IMR-90 (cell line): ENCODE measurements around the gene GCC1. TPM values are rescaled to one million over a fixed set of nuclear protein-coding genes. Genes with fewer than 3 reads are reported as not detected.
A peak's percentile ranks its signal among the peaks of the same experiment; 100 is the strongest.

Experiments used
- ATAC-seq: fragments of 200-7000 bp; cut with Tn5 transposase; 2 replicates; pipeline ENCODE4 v1.9.1; 2020; ENCODE audit warnings: low read depth, mild to moderate bottlenecking, moderate library complexity
- BruUV-seq: library from RNA; stranded (reverse); fragments of 400-500 nt; replicated peaks from 2 replicates; lab custom pipeline; 2021; lab: Mats Ljungman, UMichigan
- CTCF ChIA-PET: fragments of 300-600 bp; formaldehyde crosslinking; extraction: SDS; loops from one replicate; lab custom pipeline; 2021; ENCODE audit warnings: antibody characterized with exemption; lab: Yijun Ruan, JAX
- POLR2A ChIA-PET: fragments of 300-600 bp; sonication (Branson Sonifier 250); formaldehyde crosslinking; loops from one replicate; lab custom pipeline; 2022; ENCODE audit warnings: antibody characterized with exemption; ENCODE audit not compliant: unreplicated experiment; lab: Charles Lee
- DNase-seq: peaks from one replicate; pipeline ENCODE4 v3.0.0; 2013
- H2AFZ ChIP-seq: replicated peaks from 2 replicates; pipeline ENCODE3; 2013; ENCODE audit warnings: low read length, mild to moderate bottlenecking; ENCODE audit not compliant: poor library complexity
- H2AK5ac ChIP-seq: 2 replicates; pipeline ENCODE4 v1.6.1; 2013; ENCODE audit warnings: low read depth, low read length, inconsistent platforms
- H2AK9ac ChIP-seq: replicated peaks from 2 replicates; pipeline ENCODE3; 2013; ENCODE audit warnings: mild to moderate bottlenecking, low read depth, low read length, moderate library complexity; ENCODE audit not compliant: poor library complexity
- H2BK120ac ChIP-seq: 2 replicates; pipeline ENCODE4 v1.6.1; 2013; ENCODE audit warnings: low read depth, low read length, inconsistent platforms
- H2BK15ac ChIP-seq: 3 replicates; pipeline ENCODE4 v1.6.1; 2013; ENCODE audit warnings: low read depth, low read length, inconsistent platforms
- H2BK20ac ChIP-seq: 2 replicates; pipeline ENCODE4 v1.6.1; 2013; ENCODE audit warnings: low read depth, mild to moderate bottlenecking, inconsistent platforms, low read length, moderate library complexity
- H2BK5ac ChIP-seq: 2 replicates; pipeline ENCODE4 v1.6.1; 2013; ENCODE audit warnings: mild to moderate bottlenecking, low read depth, low read length, inconsistent platforms; ENCODE audit not compliant: poor library complexity, severe bottlenecking
- H3K14ac ChIP-seq: replicated peaks from 2 replicates; pipeline ENCODE4 v1.6.1; 2013; ENCODE audit warnings: low read depth, low read length, inconsistent platforms
- H3K18ac ChIP-seq: 2 replicates; pipeline ENCODE4 v1.6.1; 2013; ENCODE audit warnings: low read depth, low read length, control low read depth
- H3K23ac ChIP-seq: 2 replicates; pipeline ENCODE4 v1.6.1; 2013; ENCODE audit warnings: low read depth, low read length, inconsistent platforms
- H3K27ac ChIP-seq: 2 replicates; pipeline ENCODE4 v1.5.1; 2013; ENCODE audit warnings: mild to moderate bottlenecking, control low read depth, low read length; ENCODE audit not compliant: insufficient read depth
- H3K27me3 ChIP-seq: 2 replicates; pipeline ENCODE4 v1.6.1; 2013; ENCODE audit warnings: low read length; ENCODE audit not compliant: control insufficient read depth, insufficient read depth
- H3K36me3 ChIP-seq: 2 replicates; pipeline ENCODE4 v1.6.1; 2013; ENCODE audit warnings: low read length, mixed read lengths; ENCODE audit not compliant: control insufficient read depth, insufficient read depth
- H3K4ac ChIP-seq: 2 replicates; pipeline ENCODE4 v1.6.1; 2013; ENCODE audit warnings: low read depth, low read length, inconsistent platforms
- H3K4me1 ChIP-seq: 2 replicates; pipeline ENCODE4 v1.6.1; 2013; ENCODE audit warnings: low read length, mixed read lengths; ENCODE audit not compliant: control insufficient read depth, insufficient read depth
- H3K4me2 ChIP-seq: 2 replicates; pipeline ENCODE4 v1.6.1; 2013; ENCODE audit warnings: low read depth, mild to moderate bottlenecking, control low read depth, low read length, moderate library complexity
- H3K4me3 ChIP-seq: 2 replicates; pipeline ENCODE4 v1.5.1; 2013; ENCODE audit warnings: low read depth, mild to moderate bottlenecking, control low read depth, low read length, moderate library complexity; ENCODE audit not compliant: insufficient read depth
- H3K56ac ChIP-seq: 2 replicates; pipeline ENCODE4 v1.6.1; 2013; ENCODE audit warnings: low read length, inconsistent platforms; ENCODE audit not compliant: insufficient read depth; ENCODE audit errors: extremely low read depth
- H3K79me1 ChIP-seq, 2 experiments: 2 replicates each; pipeline ENCODE4 v1.6.1; 2013; ENCODE audit warnings: low read length in 2 of 2, inconsistent platforms in 1 of 2, low read depth in 1 of 2
- H3K9ac ChIP-seq: 2 replicates; pipeline ENCODE4 v1.6.1; 2013; ENCODE audit warnings: low read depth, low read length, control low read depth
- H3K9me1 ChIP-seq: 2 replicates; pipeline ENCODE4 v1.6.1; 2013; ENCODE audit warnings: low read length, inconsistent platforms; ENCODE audit not compliant: insufficient read depth
- H3K9me3 ChIP-seq: 2 replicates; pipeline ENCODE4 v1.6.1; 2013; ENCODE audit warnings: low read length; ENCODE audit not compliant: control insufficient read depth, insufficient read depth
- H4K20me1 ChIP-seq: 2 replicates; pipeline ENCODE4 v1.6.1; 2013; ENCODE audit warnings: low read length, inconsistent platforms; ENCODE audit not compliant: insufficient read depth
- H4K5ac ChIP-seq: 2 replicates; pipeline ENCODE4 v1.6.1; 2013; ENCODE audit warnings: mild to moderate bottlenecking, low read depth, low read length, control low read depth
- H4K8ac ChIP-seq, 2 experiments: 2 replicates each; pipeline ENCODE4 v1.6.1; 2013; ENCODE audit warnings: low read depth in 2 of 2, low read length in 2 of 2, control low read depth in 1 of 2, inconsistent platforms in 1 of 2
- H4K91ac ChIP-seq: 2 replicates; pipeline ENCODE4 v1.6.1; 2013; ENCODE audit warnings: low read depth, low read length, inconsistent platforms; ENCODE audit not compliant: insufficient read depth
- BHLHE40 ChIP-seq: fragments of 150-350 bp; IDR thresholded peaks from 2 replicates; pipeline ENCODE4 v1.6.1; 2016; ENCODE audit warnings: mild to moderate bottlenecking, low read depth, low read length
- CEBPB ChIP-seq: IDR thresholded peaks from 2 replicates; pipeline ENCODE4 v1.6.1; 2012; ENCODE audit warnings: low read depth, low read length, improper control_type of control experiment
- CHD1 ChIP-seq: IDR thresholded peaks from 2 replicates; pipeline ENCODE4 v1.6.1; 2012; ENCODE audit warnings: low read depth, low read length, improper control_type of control experiment
- CTCF ChIP-seq: conservative IDR thresholded peaks from 2 replicates; pipeline ENCODE4 v1.5.1; 2012; ENCODE audit warnings: mild to moderate bottlenecking, low read depth, low read length, improper control_type of control experiment
- FOS ChIP-seq: fragments of 150-350 bp; IDR thresholded peaks from 2 replicates; pipeline ENCODE4 v1.6.1; 2016; ENCODE audit warnings: low read depth, low read length
- RFX5 ChIP-seq: IDR thresholded peaks from 2 replicates; pipeline ENCODE4 v1.8.0; 2012; ENCODE audit warnings: low read depth, mild to moderate bottlenecking, low read length, moderate library complexity
- SMC3 ChIP-seq: fragments of 150-350 bp; IDR thresholded peaks from 2 replicates; pipeline ENCODE4 v1.6.1; 2016; ENCODE audit warnings: low read depth, mild to moderate bottlenecking, antibody characterized with exemption, low read length, moderate library complexity
- USF2 ChIP-seq: fragments of 150-350 bp; IDR thresholded peaks from 2 replicates; pipeline ENCODE4 v1.6.1; 2017; ENCODE audit warnings: mild to moderate bottlenecking, antibody characterized with exemption, low read length, low read depth
- WGBS, 2 experiments: methylation state at CpG; one replicate each; pipeline versions ENCODE4 v1.1.5 to v1.1.7; 2013; ENCODE audit warnings: missing lambda C conversion rate in 2 of 2; ENCODE audit not compliant: insufficient read length in 1 of 2; ENCODE audit errors: extremely low coverage in 2 of 2; 5-methylcytosine and 5-hydroxymethylcytosine counted together
- dilution Hi-C: fragments of 300-500 bp; cut with HindIII; formaldehyde crosslinking; loops from one replicate; pipeline ENCODE4 v1.14.3; 2018; ENCODE audit warnings: low sequenced_read_pairs; ENCODE audit not compliant: unreplicated experiment
- in situ Hi-C: fragments of 300-500 bp; cut with MboI; formaldehyde crosslinking; loops from 3 replicates; pipeline ENCODE4 v1.14.3; 2019; ENCODE audit warnings: low sequenced_read_pairs, inconsistent platforms, mixed read lengths
- intact Hi-C: fragments of 100-400 bp; cut with micrococcal nuclease; formaldehyde crosslinking; loops from 2 replicates; pipeline ENCODE4 v1.10.0; 2022
- polyA plus RNA-seq, 3 experiments: library from polyadenylated mRNA; depleted of rRNA; stranded (reverse); fragments of >200 nt; gene quantifications; 2 replicates each; pipeline ENCODE4 v1.2.3, GENCODE V29; 2012; ENCODE audit warnings: low replicate concordance in 1 of 3
- total RNA-seq: library from RNA; depleted of rRNA; stranded (reverse); fragments of >200 nt; gene quantifications from 2 replicates; pipeline ENCODE4 v1.2.3, GENCODE V29; 2012

The GCC1 gene
- total and polyA plus RNA-seq, 2 of the 4 experiments (the other 2 are of a cell fraction): 6.1 to 22.9 TPM

DNA sequence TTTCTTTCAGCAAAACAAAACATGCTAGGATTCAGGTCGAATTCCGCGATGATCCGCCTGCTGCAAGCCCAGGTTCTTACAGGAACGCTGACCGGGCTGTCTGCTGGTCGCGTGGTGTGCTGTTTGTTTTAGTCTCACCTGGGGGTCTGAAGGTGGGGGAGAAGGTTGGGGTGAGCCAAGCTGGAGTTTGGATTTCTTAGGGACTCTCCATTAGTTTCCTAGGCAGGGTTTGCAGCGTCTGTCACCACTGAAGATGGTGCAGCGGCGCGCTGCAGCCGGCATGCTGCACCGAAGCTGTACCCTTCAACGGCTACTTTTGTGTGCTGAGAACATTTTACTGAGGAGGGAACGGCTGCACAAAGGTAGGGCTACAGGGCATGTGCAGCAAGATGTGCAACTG lies 48.7 kb downstream of the GCC1 start:
- ATAC-seq: peak; percentile 40
- Histone ChIP-seq H4K8ac (no peak overlapping the region), H3K56ac (no peak overlapping the region), H2BK20ac (no peak overlapping the region), H2BK15ac (no peak overlapping the region), H3K18ac (no peak overlapping the region), H2BK120ac (no peak overlapping the region), H3K9me1 (no peaks in the 10 kb centered on the region), H4K91ac (no peak overlapping the region), H3K9ac (no peak overlapping the region), H3K79me1 (no peaks in the 10 kb centered on the region), H2BK5ac (no peak overlapping the region), H4K20me1 (no peaks in the 10 kb centered on the region), H2AFZ (peak overlapping the region; percentile 48), H3K27ac (no peak overlapping the region), H3K4me3 (peak overlapping the region; percentile 27; the same call in 1 of the 2 replicates), H3K36me3 (no peaks in the 10 kb centered on the region), H3K4ac (no peak overlapping the region), H2AK9ac (no peak overlapping the region), H3K9me3 (no peaks in the 10 kb centered on the region), H2AK5ac (no peak overlapping the region), H3K23ac (no peak overlapping the region), H3K14ac (no peak overlapping the region), H3K27me3 (peaks cover 25% of the 10 kb centered on the region), H4K5ac (no peak overlapping the region), H3K4me1 (no peaks in the 10 kb centered on the region), H3K4me2 (peak overlapping the region; percentile 72)
- 4% methylated on average over 2 of the region's 16 CpGs; no CpG with 5 or more reads in 1 of the 2 experiments for WGBS, 2 experiments
- DNase-seq: no peak
- intact Hi-C loops (no loop called here), in situ Hi-C loops (no loop called here), dilution Hi-C loops (no loop called here)
- BruUV-seq: no TSS peak
- ChIA-PET CTCF (no interaction called here), POLR2A (no interaction called here)
- TF ChIP-seq SMC3 (no peak), CEBPB (no peak), USF2 (no peak), CTCF (no peak), RFX5 (no peak), FOS (no peak), BHLHE40 (no peak), CHD1 (no peak)
